ENCODE data around the gene ZDHHC7. TPM values are rescaled to one million over a fixed set of nuclear protein-coding genes. Genes with fewer than 3 reads are reported as not detected.

The ZDHHC7 gene
- total and polyA plus RNA-seq, 9 of the 15 experiments (the other 6 are each of a cell fraction or from before 2014, with no cell fraction given), result 1.7 to 49.7 (median 37.4) TPM

- TF ChIP-seq NCOA1 (IDR thresholded peaks at IDR 0.05; ENCODE audit: low read depth), result 0 out of 2 replicates have a peak, but pooled peaks have one; percentile 18
- TF ChIP-seq L3MBTL2 (IDR thresholded peaks at IDR 0.05), result 0 out of 2 replicates have a peak, but pooled peaks have one; percentile 18
- TF ChIP-seq PTTG1 (tag; IDR thresholded peaks at IDR 0.05; ENCODE audit: low read depth), result no peak
- TF ChIP-seq SMARCA4 (IDR thresholded peaks at IDR 0.05), result 0 out of 2 replicates have a peak, but pooled peaks have one; percentile 18
- peak; percentile 73 to 85 for TF ChIP-seq RAD21 (CRISPR knock-in tag; conservative IDR thresholded peaks at IDR 0.05 in 1 of 2, IDR thresholded peaks at IDR 0.05 in 1 of 2)
- peak; percentile 49 for TF ChIP-seq ARID1B (IDR thresholded peaks at IDR 0.05)
- TF ChIP-seq SP1 (CRISPR knock-in tag; IDR thresholded peaks at IDR 0.05), result 0 out of 2 replicates have a peak, but pooled peaks have one; percentile 17
- peak; percentile 13; the same call in 1 of the 2 replicates for TF ChIP-seq MYC (IDR thresholded peaks at IDR 0.05; ENCODE audit: low read depth, low read length)
- TF ChIP-seq MYC (CRISPR knock-in tag; IDR thresholded peaks at IDR 0.05; ENCODE audit: borderline replicate concordance, low read depth), result no peak
- TF ChIP-seq TCF3 (CRISPR knock-in tag; IDR thresholded peaks at IDR 0.05), result peak; percentile 29; the same call in 1 of the 2 replicates
- TF ChIP-seq ATF7 (IDR thresholded peaks at IDR 0.05), result 0 out of 2 replicates have a peak, but pooled peaks have one; percentile 47
- no peak for TF ChIP-seq STAT5A (IDR thresholded peaks at IDR 0.05; ENCODE audit: borderline replicate concordance, low read length)
- TF ChIP-seq FOXP1 (CRISPR knock-in tag; IDR thresholded peaks at IDR 0.05), result no peak
- peak; percentile 95 for TF ChIP-seq ZBTB33 (CRISPR knock-in tag; IDR thresholded peaks at IDR 0.05)
- no peak for TF ChIP-seq PPARD (CRISPR knock-in tag; IDR thresholded peaks at IDR 0.05)
- 0 out of 2 replicates have a peak, but pooled peaks have one; percentile 21 for TF ChIP-seq HDGF (IDR thresholded peaks at IDR 0.05)
- TF ChIP-seq SOX6 (IDR thresholded peaks at IDR 0.05), result peak; percentile 91
Measured at GRCh38 chr16:84982434-84982833, 28.9 kb downstream of the ZDHHC7 start (continued).

All from K562 (cell line).